HCT116 (cell line): ENCODE data around the gene IMMP2L. TPM values are rescaled to one million over a fixed set of nuclear protein-coding genes. Genes with fewer than 3 reads are reported as not detected.

ENCODE experiments used
- ATAC-seq: fragments of 200-7000 bp; cut with Tn5 transposase; 2 replicates; pipeline ENCODE4 v1.9.1; 2020; ENCODE audit warnings: mild to moderate bottlenecking, moderate library complexity
- BruUV-seq: library from RNA; stranded (reverse); fragments of 400-500 nt; replicated peaks from 2 replicates; lab custom pipeline; 2021; lab: Mats Ljungman, UMichigan
- CTCF ChIA-PET: fragments of 300-600 bp; sonication (Branson Sonifier 250); formaldehyde crosslinking; loops from one replicate; lab custom pipeline; 2021; ENCODE audit warnings: antibody characterized with exemption; lab: Charles Lee
- POLR2A ChIA-PET: fragments of 300-600, 350-600 bp; sonication (Branson Sonifier 250); formaldehyde crosslinking; loops from one replicate; lab custom pipeline; 2021; ENCODE audit warnings: antibody characterized with exemption; lab: Charles Lee
- RAD21 ChIA-PET, 2 experiments: fragments of 300-600 bp; sonication (Branson Sonifier 250); formaldehyde crosslinking; loops; one replicate each; lab custom pipeline; 2023; ENCODE audit warnings: low total read pairs in 2 of 2; ENCODE audit not compliant: uncharacterized antibody in 2 of 2, unreplicated experiment in 2 of 2, low non-redundant PET in 1 of 2; lab: Charles Lee
- DNase-seq: peaks from one replicate; pipeline ENCODE4 v3.0.0-alpha.2; 2010; ENCODE audit warnings: low read depth, low spot score
- H2AFZ ChIP-seq: fragments of 200-600 bp; shearing (Covaris generic), sonication (generic); 2 replicates; pipeline ENCODE4 v1.6.1; 2017; ENCODE audit warnings: low read depth, mixed run types, mixed read lengths, antibody characterized with exemption, low read length; ENCODE audit not compliant: poor library complexity, severe bottlenecking
- H3K27ac ChIP-seq: 2 replicates; pipeline ENCODE4 v1.5.1; 2012; ENCODE audit warnings: low read depth, low read length
- H3K27me3 ChIP-seq: fragments of 200-600 bp; sonication (generic); 2 replicates; pipeline ENCODE4 v1.6.1; 2016; ENCODE audit warnings: mixed run types, low read length, mixed read lengths; ENCODE audit not compliant: insufficient read depth
- H3K36me3 ChIP-seq, 2 experiments: fragments of 200-500 bp in 1 of 2; fragments of 200-600 bp in 1 of 2; sonication (Bioruptor generic) in 1 of 2; sonication (generic) in 1 of 2; 2 replicates each; pipeline versions ENCODE4 v1.5.1 to v1.6.1; 2014 to 2016; ENCODE audit warnings: low read length in 2 of 2, inconsistent platforms in 1 of 2, mixed read lengths in 1 of 2, mixed run types in 1 of 2; ENCODE audit not compliant: insufficient read depth in 2 of 2, control insufficient read depth in 1 of 2
- H3K4me1 ChIP-seq, 2 experiments: fragments of 200-600 bp in 1 of 2; sonication (generic) in 1 of 2; 2 replicates each; pipeline versions ENCODE4 v1.5.1 to v1.6.1; 2012 to 2017; ENCODE audit warnings: low read length in 2 of 2, inconsistent platforms in 1 of 2, mild to moderate bottlenecking in 1 of 2, mixed read lengths in 1 of 2, mixed run types in 1 of 2, moderate library complexity in 1 of 2; ENCODE audit not compliant: insufficient read depth in 2 of 2, control insufficient read depth in 1 of 2
- H3K4me2 ChIP-seq: fragments of 200-600 bp; sonication (generic); 2 replicates; pipeline ENCODE4 v1.6.1; 2017; ENCODE audit warnings: mixed run types, low read length, mixed read lengths
- H3K4me3 ChIP-seq, 2 experiments: fragments of 200-600 bp in 1 of 2; sonication (generic) in 1 of 2; replicated peaks in 1 of 2; 2 replicates each; pipeline ENCODE4 v1.5.1; 2011 to 2016; ENCODE audit warnings: low read length in 2 of 2, control low read depth in 1 of 2, low read depth in 1 of 2, mild to moderate bottlenecking in 1 of 2, mixed read lengths in 1 of 2, mixed run types in 1 of 2
- H3K79me2 ChIP-seq: fragments of 200-600 bp; sonication (generic); 2 replicates; pipeline ENCODE4 v1.6.1; 2017; ENCODE audit warnings: mild to moderate bottlenecking, mixed run types, low read length, moderate library complexity, mixed read lengths; ENCODE audit not compliant: insufficient read depth
- H3K9ac ChIP-seq: fragments of 200-600 bp; sonication (generic); 2 replicates; pipeline ENCODE4 v1.6.1; 2016; ENCODE audit warnings: low read length, mixed read lengths
- H3K9me2 ChIP-seq: fragments of 200-600 bp; sonication (generic), shearing (Covaris generic); 2 replicates; pipeline ENCODE4 v1.6.1; 2017; ENCODE audit warnings: mixed run types, mild to moderate bottlenecking, moderate library complexity; ENCODE audit not compliant: insufficient read depth
- H3K9me3 ChIP-seq, 2 experiments: fragments of 200-500 bp in 1 of 2; fragments of 200-600 bp in 1 of 2; sonication (Bioruptor generic) in 1 of 2; sonication (generic) in 1 of 2; 2 replicates each; pipeline ENCODE4 v1.6.1; 2014 to 2017; ENCODE audit warnings: low read length in 2 of 2, mixed read lengths in 2 of 2, inconsistent platforms in 1 of 2, low read depth in 1 of 2, mild to moderate bottlenecking in 1 of 2, mixed run types in 1 of 2, moderate library complexity in 1 of 2; ENCODE audit not compliant: control insufficient read depth in 1 of 2, insufficient read depth in 1 of 2
- H4K20me1 ChIP-seq: fragments of 200-600 bp; sonication (generic), shearing (Covaris generic); 2 replicates; pipeline ENCODE4 v1.6.1; 2017; ENCODE audit warnings: mixed run types, mild to moderate bottlenecking, moderate library complexity; ENCODE audit not compliant: insufficient read depth
- CEBPB ChIP-seq: IDR thresholded peaks from 2 replicates; pipeline ENCODE4 v1.6.1; 2012; ENCODE audit warnings: low read depth
- EGR1 ChIP-seq: IDR thresholded peaks from 2 replicates; pipeline ENCODE4 v1.6.1; 2012; ENCODE audit warnings: low read depth
- EZH2 ChIP-seq: fragments of 200-600 bp; sonication (generic); IDR thresholded peaks from 2 replicates; pipeline ENCODE4 v1.6.1; 2017; ENCODE audit warnings: antibody characterized with exemption, mixed run types
- FOSL1 ChIP-seq: IDR thresholded peaks from 2 replicates; pipeline ENCODE4 v1.6.1; 2012; ENCODE audit warnings: low read depth
- POLR2A ChIP-seq: IDR thresholded peaks from 2 replicates; pipeline ENCODE4 v1.7.0; 2011; ENCODE audit warnings: borderline replicate concordance; ENCODE audit not compliant: insufficient read depth, insufficient read length; ENCODE audit errors: extremely low read depth
- RAD21 ChIP-seq: IDR thresholded peaks from 2 replicates; pipeline ENCODE4 v1.6.1; 2012; ENCODE audit warnings: low read depth, mild to moderate bottlenecking
- SIN3A ChIP-seq: IDR thresholded peaks from 2 replicates; pipeline ENCODE4 v1.6.1; 2012; ENCODE audit warnings: low read depth
- YY1 ChIP-seq: IDR thresholded peaks from 2 replicates; pipeline ENCODE4 v1.6.1; 2011; ENCODE audit warnings: low read length, low read depth, moderate library complexity, mild to moderate bottlenecking; ENCODE audit not compliant: insufficient replicate concordance; ENCODE audit errors: extremely low read depth
- intact Hi-C: fragments of 100-400 bp; cut with micrococcal nuclease; formaldehyde crosslinking; loops from 2 replicates; pipeline ENCODE4 v1.10.0; 2022
- total RNA-seq: library from RNA; stranded (reverse); gene quantifications from one replicate; pipeline ENCODE4 v1.2.1, GENCODE V29; 2021; ENCODE audit not compliant: unreplicated experiment
- TF ChIP-seq, protein P1 (sequence below): IDR thresholded peaks from 2 replicates; pipeline ENCODE4 v1.6.1; 2012; ENCODE audit warnings: low read depth
- TF ChIP-seq, protein P2 (sequence below): IDR thresholded peaks from 2 replicates; pipeline ENCODE4 v1.6.1; 2012
- TF ChIP-seq, protein P3 (sequence below): IDR thresholded peaks from 2 replicates; pipeline ENCODE4 v1.6.1; 2011; ENCODE audit warnings: mild to moderate bottlenecking, low read length, moderate library complexity; ENCODE audit not compliant: insufficient replicate concordance; ENCODE audit errors: extremely low read depth

The IMMP2L gene
- total RNA-seq, 1 experiment from 2014 or later, result 21.1 TPM

DNA sequence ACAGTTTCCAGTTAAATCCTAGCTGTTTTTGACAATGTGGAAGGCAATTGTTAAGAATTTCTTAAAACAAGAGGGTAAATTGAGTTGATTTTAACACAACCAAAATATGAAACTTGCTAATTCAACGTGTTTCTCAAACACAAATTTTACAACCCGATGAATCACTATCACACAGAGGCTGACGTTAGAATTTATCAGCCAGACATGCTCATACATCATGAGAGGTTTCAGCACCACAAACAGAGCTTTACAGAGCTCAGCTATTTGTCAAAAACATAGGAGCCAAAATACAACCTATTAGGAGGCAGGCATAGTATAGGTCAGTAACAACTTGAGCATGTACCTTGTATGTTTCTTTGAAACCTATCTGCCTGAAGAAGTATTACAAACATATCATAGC is 435.3 kb downstream of the IMMP2L start:
- BruUV-seq, result no TSS peak
- Histone ChIP-seq H3K9me2 (no peaks in the 10 kb centered on the region), H3K27me3 (no peaks in the 10 kb centered on the region), H3K9me3 (no peaks in the 10 kb centered on the region), H3K4me2 (no peak overlapping the region), H3K4me1 (no peaks in the 10 kb centered on the region), H3K36me3 (no peaks in the 10 kb centered on the region)
- RAD21 ChIA-PET, result no interaction called here
- intact Hi-C loops, result no loop called here
- no peak for ATAC-seq
- POLR2A ChIA-PET, result no interaction called here
- TF ChIP-seq SIN3A, result no peak
- TF ChIP-seq, protein P1, sequence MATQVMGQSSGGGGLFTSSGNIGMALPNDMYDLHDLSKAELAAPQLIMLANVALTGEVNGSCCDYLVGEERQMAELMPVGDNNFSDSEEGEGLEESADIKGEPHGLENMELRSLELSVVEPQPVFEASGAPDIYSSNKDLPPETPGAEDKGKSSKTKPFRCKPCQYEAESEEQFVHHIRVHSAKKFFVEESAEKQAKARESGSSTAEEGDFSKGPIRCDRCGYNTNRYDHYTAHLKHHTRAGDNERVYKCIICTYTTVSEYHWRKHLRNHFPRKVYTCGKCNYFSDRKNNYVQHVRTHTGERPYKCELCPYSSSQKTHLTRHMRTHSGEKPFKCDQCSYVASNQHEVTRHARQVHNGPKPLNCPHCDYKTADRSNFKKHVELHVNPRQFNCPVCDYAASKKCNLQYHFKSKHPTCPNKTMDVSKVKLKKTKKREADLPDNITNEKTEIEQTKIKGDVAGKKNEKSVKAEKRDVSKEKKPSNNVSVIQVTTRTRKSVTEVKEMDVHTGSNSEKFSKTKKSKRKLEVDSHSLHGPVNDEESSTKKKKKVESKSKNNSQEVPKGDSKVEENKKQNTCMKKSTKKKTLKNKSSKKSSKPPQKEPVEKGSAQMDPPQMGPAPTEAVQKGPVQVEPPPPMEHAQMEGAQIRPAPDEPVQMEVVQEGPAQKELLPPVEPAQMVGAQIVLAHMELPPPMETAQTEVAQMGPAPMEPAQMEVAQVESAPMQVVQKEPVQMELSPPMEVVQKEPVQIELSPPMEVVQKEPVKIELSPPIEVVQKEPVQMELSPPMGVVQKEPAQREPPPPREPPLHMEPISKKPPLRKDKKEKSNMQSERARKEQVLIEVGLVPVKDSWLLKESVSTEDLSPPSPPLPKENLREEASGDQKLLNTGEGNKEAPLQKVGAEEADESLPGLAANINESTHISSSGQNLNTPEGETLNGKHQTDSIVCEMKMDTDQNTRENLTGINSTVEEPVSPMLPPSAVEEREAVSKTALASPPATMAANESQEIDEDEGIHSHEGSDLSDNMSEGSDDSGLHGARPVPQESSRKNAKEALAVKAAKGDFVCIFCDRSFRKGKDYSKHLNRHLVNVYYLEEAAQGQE, result peak; percentile 14; the same call in 1 of the 2 replicates
- TF ChIP-seq, all 23 proteins: peak for 1
- Histone ChIP-seq H3K27ac (no peak overlapping the region), H3K4me3 (no peak overlapping the region), H4K20me1 (no peaks in the 10 kb centered on the region), H3K9ac (no peak overlapping the region), H2AFZ (no peak overlapping the region), H3K79me2 (no peaks in the 10 kb centered on the region)
- CTCF ChIA-PET, result no interaction called here
- no peak for DNase-seq

DNA sequence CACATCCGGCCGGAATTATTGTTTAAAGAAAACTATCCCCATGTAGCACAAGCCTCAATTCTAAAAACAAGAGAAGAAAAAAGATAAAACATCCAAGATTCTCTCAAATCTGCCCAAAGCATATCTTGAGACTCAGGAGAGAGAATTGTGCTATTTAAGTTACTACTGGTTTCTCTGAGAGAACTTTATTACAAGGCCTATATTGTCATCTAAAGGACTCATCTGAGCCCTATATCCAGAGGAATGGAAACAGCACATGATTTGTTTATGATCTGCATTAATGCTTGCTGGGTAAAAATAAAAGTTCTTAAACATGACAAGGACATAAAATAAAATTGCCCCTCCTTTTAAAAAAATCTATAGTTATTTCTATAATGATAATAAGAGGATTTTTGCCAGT is 446.3 kb downstream of the IMMP2L start:
- TF ChIP-seq EGR1 (no peak), POLR2A (no peak), EZH2 (no peak), RAD21 (no peak), YY1 (no peak), SIN3A (no peak), CEBPB (no peak), FOSL1 (no peak)
- TF ChIP-seq, protein P2, sequence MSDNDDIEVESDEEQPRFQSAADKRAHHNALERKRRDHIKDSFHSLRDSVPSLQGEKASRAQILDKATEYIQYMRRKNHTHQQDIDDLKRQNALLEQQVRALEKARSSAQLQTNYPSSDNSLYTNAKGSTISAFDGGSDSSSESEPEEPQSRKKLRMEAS, result no peak
- TF ChIP-seq, protein P3, sequence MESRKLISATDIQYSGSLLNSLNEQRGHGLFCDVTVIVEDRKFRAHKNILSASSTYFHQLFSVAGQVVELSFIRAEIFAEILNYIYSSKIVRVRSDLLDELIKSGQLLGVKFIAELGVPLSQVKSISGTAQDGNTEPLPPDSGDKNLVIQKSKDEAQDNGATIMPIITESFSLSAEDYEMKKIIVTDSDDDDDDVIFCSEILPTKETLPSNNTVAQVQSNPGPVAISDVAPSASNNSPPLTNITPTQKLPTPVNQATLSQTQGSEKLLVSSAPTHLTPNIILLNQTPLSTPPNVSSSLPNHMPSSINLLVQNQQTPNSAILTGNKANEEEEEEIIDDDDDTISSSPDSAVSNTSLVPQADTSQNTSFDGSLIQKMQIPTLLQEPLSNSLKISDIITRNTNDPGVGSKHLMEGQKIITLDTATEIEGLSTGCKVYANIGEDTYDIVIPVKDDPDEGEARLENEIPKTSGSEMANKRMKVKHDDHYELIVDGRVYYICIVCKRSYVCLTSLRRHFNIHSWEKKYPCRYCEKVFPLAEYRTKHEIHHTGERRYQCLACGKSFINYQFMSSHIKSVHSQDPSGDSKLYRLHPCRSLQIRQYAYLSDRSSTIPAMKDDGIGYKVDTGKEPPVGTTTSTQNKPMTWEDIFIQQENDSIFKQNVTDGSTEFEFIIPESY, result no peak
- intact Hi-C loops, result no loop called here
- CTCF ChIA-PET, result no interaction called here
- H3K79me2 ChIP-seq, result no peaks in the 10 kb centered on the region
- no peak for ATAC-seq
- no TSS peak for BruUV-seq
- H3K9ac ChIP-seq, result no peak overlapping the region
- H3K4me2 ChIP-seq, result no peak overlapping the region
- H3K9me2 ChIP-seq, result no peaks in the 10 kb centered on the region
- DNase-seq, result no peak
- no peak overlapping the region for H3K27ac ChIP-seq
- H3K27me3 ChIP-seq, result no peaks in the 10 kb centered on the region
- H4K20me1 ChIP-seq, result no peaks in the 10 kb centered on the region
- POLR2A ChIA-PET, result no interaction called here
- H3K4me3 ChIP-seq, result no peak overlapping the region
- RAD21 ChIA-PET, result no interaction called here
- peaks cover 0 to 4% of the 10 kb centered on the region in 2 experiments; a peak in 1 of 4 replicates for H3K4me1 ChIP-seq
- H2AFZ ChIP-seq, result no peak overlapping the region
- no peaks in the 10 kb centered on the region for H3K9me3 ChIP-seq
- no peaks in the 10 kb centered on the region for H3K36me3 ChIP-seq
